HT-29 (cell line): ENCODE results near the gene GNG11. TPM values are rescaled to one million over a fixed set of nuclear protein-coding genes. Genes with fewer than 3 reads are reported as not detected.

Source experiments
- DNase-seq: peaks from one replicate; pipeline ENCODE4 v3.0.0-alpha.2; 2015; ENCODE audit warnings: low spot score
- total RNA-seq: library from RNA; depleted of rRNA; stranded (reverse); fragments of >200 nt; shearing (Covaris generic); gene quantifications from 2 replicates; pipeline ENCODE4 v1.2.3, GENCODE V29; 2014; rRNA removed

GNG11 gene
- total RNA-seq: not detected in 2 replicates

DNA sequence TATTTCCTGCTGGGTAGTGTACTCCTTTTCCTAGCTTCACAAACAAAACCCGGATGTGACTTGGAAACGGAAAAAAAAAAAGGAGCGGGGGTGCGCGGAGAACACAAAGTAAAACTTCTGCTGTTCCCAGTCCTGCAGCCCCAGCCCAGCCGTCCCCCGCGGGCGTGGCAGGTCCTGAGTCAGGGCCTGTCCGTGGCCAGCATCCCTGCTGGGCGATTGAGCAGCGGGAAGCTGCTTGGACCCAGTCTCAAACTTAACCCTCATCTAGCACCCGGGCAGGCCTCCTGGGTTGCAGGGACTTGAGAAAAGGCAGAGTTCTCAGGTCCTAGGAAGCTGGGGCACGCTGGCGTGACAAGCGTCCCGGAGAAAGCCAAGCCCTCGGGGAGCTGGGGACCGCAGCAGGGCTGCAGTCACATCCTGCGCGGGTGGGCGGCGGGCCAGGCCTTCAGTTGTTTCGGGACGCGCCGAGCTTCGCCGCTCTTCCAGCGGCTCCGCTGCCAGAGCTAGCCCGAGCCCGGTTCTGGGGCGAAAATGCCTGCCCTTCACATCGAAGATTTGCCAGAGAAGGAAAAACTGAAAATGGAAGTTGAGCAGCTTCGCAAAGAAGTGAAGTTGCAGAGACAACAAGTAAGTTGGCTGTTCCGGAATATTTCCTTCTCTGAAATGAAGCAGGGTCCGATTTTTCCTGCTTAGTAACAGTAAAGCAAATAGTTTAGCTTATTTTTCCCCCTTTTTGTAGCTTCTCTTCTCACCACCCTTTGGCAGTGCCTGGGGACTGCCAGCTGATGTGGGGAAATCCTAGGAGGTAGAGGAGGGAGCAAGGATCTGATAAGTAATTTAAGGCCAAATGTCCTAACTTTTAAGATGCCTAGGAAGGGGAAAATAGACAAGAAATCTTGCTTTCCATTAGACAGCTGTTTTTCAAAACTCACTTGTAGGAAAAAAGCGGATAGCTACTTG, at the start of gene GNG11:
Gene GNG11 (plus strand): TSS at position 129 of the 960 bp plus-strand sequence. CDS start 403 bp downstream, at position 532.
- no peak for DNase-seq

DNA sequence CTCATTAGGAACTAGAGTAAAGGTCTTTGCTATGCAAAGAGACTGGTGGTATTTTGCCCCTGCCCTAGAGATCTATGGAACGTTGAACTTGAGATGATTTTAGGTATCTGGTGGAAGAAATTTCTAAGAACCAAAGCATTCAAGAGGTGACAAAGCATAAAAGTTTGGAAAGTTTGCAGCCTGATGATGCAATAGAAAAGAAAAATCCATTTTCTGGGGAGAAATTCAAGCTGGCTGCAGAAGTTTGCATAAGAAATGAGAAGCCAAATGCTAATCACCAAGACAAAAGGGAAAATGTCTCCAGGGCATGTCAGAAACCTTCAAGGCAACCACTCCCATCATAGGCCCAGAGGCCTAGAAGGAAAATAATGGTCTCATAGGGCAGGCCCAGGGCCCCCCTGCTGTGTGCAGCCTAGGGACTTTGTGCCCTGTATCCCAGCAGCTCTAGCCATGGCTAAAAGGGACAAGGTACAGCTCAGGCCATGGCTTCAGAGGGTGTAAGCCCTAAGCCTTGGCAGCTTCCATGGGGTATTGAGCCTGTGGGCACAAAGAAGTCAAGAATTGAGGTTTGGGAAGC, 47.4 kb upstream of the GNG11 start:
- DNase-seq: no peak

DNA sequence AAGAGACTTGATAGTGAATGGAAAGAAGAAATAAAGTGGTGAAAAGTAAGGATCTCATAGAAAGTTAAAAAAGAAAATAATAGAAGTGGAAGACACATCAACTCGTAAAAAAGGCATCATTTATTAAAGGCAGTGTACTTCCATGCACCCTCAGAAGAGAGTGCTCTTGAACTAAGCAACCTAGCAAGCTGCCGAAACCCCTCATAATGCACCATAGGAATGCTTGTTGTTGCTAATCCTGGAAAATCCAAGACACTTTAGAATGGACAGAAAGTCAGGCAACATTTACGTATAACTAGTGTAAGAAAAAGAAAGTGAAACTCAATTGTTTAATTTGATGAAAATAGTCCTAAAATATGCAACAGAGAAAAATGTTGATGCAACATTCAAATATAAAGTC, 43.8 kb upstream of the GNG11 start:
- no peak for DNase-seq

DNA sequence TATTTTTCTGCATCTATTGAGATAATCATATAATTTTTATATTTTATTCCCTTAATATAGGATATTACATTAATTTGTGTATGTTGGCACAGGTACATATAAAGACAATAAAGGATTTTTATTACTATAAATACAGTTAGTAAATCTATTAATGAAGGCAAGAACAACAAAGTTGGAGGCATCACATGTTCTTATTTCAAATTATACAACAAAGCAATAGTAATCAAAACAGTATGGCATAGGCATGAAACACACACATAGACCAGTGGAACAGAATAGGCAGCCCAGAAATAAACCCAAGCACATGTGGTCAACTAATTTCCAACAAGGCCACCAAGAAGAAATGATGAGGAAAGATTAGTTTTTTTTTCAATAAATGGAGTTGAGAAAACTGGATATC, 42.2 kb upstream of the GNG11 start:
- DNase-seq: no peak

DNA sequence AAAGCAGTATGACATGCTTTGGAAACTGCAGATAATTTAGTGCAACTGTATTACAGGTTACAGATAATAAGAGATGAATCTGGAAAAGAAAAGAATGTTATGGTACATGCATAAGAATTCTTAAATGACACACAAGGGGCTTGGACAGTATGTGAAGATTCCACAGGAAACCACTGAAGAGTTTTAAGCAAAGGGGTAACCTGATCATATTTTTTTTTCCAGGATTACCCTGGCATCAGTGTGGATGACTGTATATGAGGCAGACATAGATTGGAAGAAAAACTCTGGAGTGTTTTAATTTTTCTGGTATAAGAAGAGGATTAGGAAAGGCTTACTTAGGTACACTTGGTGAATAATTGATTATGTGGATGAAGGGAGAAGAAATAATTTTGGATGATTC, 39.1 kb upstream of the GNG11 start:
- no peak for DNase-seq

DNA sequence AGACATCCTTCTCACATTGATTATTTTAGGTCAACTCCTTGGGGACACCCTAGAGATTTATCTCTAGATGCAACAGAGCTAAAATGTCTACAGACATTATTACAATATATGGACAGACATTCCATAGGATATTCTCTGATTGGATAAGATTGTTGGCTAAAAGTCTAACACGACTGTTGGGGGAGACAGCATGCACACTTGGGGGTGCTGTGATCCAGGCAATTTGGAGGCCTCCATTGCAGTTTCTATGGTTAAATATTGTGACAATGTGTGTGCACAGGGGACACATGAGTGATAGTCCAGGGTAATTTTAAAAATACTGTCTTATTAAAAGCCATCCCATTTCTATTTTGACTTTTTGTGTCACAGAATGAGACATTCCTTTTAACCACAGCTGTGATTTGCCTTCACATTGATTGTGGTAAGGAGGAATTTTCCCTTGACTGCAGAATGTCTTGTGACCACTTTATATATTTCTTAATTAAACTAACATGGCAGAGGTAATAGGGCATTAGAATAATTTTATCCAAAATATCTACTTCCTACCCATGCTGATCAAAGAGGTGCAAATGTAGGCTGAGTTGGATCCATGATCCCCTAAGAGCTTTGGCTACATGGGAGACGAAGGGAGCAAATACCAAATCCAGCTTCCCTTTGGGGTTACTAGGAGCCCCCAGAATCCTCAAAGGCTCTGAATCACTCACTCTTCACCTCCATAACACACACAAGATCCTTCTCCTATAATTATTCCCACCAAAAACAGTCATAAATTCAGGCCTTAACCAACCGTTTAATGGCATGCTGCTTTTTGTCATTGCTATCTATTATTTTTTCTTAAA, 38.2 kb upstream of the GNG11 start:
- DNase-seq: no peak

DNA sequence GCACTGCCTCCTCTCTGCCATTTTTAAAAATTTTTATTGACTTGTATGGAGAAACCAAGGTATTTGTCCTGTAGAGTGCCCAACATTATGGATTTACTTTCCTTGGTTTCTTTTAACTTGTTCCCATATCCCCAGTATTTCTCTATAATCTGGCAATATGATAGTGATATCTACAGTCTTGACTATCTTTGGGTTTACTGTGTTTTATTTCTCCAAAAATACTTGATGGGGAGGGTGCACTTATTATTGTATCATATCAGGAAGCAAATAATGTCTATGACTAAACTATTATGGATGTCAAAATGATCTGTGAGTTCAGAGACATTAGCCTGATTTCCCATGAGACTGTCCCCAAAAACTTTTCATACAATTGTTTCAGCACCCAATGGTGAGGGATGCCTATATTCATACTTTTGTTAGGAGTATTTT, 37.6 kb upstream of the GNG11 start:
- DNase-seq: no peak

DNA sequence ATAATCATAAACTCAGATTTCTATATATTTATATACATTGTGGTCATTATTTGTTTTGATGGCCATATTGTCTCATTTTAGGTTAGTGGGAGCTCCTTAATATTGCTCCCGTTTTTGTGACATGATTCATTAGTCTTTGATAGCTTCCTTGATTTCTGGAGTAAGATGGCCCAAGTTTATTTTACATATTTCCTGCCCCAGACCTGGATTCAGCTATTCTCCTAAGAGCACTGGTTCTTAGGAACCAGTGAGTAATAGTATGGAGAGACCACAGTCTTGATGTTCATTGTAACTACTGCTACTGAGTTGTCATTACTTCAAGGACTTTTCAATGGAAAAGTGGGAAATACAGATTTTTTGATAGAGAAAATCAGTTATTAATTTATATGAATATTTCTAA, 37.0 kb upstream of the GNG11 start:
- no peak for DNase-seq

DNA sequence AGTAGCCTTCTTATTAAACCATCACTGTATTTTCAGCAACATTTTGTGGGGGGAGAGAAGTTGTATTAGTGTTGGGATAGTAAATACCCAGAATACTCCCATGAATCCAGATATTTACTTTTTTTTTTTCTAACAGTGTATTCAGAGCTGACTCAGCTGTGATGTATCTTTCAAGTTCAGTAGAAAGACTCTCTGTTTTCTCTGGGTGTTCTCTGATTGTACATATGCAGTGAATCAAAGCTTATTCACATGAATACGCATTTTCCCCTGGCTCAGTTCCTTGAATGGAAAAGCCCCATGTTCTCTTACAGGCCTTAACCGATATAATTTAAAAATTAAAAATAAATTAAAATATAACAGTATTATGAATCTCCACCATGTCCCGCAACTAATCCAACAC, 32.3 kb upstream of the GNG11 start:
- DNase-seq: no peak

DNA sequence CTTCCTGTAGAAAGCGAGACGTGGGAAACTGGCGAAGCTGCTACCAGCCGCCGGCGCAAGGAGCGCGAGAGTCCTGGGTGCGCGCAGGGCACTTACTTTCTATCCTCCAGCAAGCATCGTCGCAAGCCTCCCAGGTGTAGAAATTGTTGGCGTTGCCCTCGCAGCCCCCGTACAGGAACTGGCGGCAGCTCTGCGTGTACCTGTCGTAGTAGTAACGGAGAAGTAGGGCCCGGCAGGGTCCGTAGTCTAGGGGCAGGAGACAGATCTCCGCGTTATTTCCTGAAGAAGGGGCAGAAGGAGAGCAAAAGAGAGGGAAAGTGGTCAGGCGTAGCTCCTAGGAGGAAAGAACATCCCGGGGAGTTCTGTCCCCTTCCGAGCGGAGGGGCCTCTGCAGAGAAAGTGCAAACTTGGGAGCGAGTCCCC, 31.5 kb upstream of the GNG11 start:
- DNase-seq: no peak

DNA sequence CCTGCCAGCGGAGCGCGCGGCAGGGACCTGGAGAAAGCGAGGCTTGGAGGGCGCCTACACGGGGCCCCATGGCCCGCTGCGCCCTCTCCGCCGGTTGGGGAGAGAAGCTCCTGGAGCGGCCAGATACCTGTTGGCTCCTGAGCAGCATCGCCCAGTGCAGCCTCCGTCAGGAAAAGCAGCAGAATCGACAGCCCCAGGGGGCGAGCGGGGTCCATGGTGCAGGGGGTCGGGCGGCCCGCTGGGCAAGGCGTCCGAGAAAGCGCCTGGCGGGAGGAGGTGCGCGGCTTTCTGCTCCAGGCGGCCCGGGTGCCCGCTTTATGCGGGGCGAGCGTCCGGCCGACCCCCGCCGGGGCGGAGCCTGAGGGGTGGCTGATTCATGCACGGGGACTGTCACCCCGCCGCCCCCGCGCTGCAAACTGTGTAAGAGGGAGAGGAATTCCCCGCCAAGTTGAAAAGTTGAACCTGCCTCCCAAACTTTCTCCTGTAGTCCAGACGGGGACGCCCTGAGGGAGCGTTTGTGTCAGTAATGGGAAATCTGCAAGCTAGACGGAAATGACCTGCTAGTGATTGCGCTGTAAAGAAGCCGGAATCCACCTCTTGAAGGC, 31.0 kb upstream of the GNG11 start, which contains the start of gene TFPI2:
Gene TFPI2 (minus strand): TSS at position 290 of the 605 bp plus-strand sequence. CDS start 75 bp downstream, at position 215.
- DNase-seq: no peak

DNA sequence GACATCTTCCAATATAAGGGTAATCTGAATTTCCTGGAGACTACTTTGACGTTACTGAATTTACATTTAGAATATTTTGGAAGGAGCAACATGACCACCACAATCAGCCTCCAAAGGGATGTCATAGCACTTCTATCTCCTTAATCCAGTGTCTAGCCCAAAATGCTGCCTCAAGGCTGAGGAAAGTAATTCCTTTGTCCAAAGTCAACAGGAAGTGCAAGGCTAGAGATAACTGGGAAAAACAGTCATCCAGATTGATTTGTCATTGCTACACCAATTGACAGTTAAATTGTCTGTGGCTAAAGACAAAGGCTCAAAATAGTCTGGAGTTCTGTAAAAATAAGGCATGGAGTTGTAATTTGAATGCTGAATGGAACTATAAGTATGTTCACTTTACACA, 27.1 kb upstream of the GNG11 start:
- DNase-seq: no peak

DNA sequence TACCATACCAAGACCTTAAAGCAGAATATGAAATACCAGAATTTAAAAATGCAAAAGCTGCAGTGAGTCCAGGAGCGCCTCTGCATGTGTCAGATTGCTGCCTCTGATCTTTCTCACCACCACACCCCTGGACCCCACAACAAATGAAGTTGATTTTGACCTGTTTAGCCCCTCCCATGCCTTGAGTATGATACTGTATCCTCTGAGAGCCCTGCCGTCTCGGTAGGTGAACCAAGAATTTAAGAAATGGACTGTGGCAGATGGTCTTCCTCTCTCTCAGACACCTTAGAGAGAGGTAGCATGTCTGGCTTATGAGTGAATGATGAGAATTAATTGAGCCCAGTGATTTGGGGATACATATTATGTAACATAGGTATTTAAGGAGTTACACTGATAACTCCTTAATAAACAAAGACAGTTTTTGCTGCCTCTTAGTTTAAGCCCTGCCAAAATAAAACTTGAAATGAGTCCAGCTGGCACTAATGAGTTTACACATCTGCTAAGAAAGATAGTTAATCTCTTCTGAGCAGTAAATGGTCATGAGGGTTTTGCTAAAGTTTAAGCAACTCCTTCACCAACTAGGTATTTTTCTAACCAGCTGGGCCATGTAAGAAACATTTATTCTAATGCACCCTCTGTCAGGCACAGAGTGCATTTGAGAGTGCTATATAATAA, 26.4 kb upstream of the GNG11 start:
- no peak for DNase-seq

DNA sequence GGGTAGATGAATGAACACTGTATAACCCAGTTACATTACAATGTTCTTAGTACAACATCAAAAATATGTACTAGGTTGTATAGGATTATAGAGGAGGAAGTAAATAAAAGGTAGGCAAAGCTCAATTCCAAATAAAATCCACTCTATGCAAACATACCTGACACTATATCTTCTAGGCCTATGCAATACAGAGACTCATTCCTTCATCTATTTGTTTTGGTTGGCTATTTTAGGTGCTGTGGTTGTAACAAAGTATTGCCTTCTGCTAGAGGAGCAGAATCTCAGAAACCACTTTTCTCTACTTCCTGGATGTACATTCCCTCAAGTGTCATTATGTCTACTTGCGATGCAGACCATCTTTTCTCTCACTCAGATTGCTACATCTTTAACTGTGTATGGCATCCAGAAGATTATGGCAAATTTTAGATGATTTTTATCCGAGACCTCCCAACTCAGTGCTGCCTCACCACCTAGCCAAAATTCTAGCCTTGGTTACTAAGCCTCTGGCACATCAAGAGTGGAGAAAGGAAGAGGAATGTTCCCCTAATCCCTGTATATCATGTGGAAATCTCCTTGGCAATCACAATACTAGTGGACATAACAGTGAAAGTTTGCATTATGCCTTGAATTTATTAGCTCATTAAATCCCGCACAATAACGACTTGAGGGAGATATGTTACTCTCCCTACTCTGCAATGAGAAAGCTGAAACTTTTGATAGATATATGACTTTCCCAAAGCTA, 25.5 kb upstream of the GNG11 start:
- no peak for DNase-seq

DNA sequence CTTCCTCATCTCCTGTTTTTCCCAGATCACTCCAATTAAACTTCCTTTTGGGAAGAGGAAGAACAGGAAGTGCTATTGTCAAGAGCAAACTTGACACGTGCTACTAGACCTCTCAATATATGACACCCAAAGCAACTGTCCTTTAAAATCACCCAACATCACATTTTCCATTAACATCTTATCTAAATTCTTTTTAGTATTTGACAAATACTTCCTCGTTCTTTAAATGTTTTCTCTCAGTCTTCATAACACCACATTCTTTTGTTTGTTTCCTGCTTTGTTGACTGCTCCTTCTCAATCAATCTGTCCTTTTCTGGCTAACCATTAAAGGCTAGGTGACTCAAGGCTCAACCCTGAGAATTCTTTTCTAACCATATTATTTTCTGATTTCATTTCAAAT, 23.9 kb upstream of the GNG11 start:
- DNase-seq: peak; percentile 35

DNA sequence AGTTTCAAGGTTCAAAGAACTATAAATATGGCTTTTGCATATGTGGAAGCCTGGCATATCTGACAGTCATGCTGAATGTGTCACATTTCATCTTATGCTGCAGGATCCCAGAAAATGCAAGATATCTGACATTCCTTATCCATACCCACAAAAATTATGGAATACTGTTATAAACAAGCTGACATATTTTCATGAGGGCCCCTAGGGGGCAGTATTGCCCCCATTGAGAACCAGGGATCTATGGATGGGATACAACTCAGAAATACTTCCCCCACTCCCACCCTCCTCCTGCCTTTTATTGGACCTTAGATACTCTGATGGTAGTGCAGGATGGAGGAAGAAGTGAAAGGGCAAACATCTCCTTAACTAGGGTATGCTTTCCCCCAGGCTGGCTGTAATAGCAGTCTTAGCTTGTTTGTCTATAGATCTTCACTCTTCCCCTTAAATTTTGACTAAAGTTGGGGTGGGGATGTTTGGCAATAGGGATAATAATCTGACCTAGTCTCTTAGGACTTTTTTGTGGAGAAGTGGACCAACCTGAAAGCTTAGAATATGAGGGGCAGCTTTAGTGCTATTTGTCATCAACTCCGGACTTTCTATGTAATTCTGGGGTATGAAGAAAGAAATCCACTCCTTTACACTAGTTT, 18.6 kb upstream of the GNG11 start:
- peak; percentile 43 for DNase-seq

DNA sequence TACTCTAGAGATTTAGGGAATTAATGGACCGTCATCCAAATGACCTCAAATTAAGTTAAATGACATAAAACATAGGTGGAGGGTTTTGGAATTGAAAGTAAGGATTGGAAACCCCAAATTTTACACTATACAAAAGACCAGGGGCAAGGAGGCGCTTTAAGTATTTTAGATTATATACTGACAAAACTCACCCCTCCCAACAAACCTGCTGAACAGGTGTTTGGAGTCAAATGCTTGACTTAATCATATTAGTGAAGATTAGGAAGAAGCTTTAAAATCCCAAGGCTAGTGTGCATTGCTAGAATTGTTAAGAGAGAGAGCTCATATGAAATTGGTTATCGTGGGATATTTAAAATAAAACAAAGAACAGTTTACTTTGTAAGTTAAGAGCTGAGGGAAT, 15.3 kb upstream of the GNG11 start, which contains the start of gene GNGT1:
Gene GNGT1 (plus strand): TSS at position 301 of the 400 bp plus-strand sequence. CDS start 180 bp downstream, outside the sequence.
- no peak for DNase-seq

DNA sequence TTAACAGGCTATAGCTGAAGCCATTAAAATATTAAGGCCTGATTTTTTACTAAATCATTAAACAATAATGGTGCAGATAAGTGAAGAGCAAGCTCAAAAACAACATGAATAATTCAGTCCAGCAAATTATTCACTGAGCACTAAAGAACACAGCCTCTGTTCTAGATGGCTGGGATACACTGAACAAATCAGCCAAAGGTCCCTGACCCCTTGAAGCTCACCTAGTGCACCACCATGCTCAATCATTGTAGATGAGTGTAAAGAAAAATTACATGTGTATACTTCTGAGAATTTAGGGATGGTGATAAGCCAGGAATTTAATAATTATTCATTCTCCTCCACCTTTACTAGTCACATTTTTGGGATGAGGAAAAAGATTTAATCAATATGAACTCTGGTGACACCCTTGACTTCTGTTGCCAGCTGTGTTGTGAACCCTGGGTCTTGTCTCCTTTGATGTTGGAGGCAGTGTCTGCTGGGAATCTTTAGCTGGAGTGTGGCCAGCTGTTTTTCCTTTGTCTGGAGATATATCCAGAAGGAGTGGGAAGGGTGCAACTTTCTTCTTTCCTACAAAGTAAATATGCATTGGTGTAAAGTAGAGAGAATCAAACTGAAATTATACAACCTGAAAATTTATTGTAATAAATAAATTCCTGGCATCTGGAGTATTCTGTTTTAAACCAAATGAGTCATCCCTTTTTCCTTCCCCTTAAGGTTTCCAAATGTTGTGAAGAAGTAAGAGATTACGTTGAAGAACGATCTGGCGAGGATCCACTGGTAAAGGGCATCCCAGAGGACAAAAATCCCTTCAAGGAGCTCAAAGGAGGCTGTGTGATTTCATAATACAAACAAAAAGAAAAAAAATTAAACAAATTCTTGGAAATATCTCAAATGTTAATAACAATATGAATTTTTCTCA, 11.2 kb upstream of the GNG11 start:
- no peak for DNase-seq
